GM18505 (cell line): ENCODE measurements around the gene PRSS27.

Experiments
- ATAC-seq: cut with Tn5 transposase; IDR thresholded peaks from one replicate; pipeline ENCODE4 v1.9.1; 2021; ENCODE audit not compliant: unreplicated experiment
- POLR2A ChIP-seq: IDR thresholded peaks from 4 replicates; pipeline ENCODE4 v1.6.1; 2011; ENCODE audit warnings: borderline replicate concordance; ENCODE audit not compliant: insufficient read depth, insufficient read length; ENCODE audit errors: extremely low read depth

The PRSS27 gene

GRCh38 chr16:2756288-2757015 lies 36.4 kb upstream of the PRSS27 start:
- no peak for ATAC-seq
- no peak for TF ChIP-seq POLR2A

- TF ChIP-seq POLR2A: no peak
- no peak for ATAC-seq
Observed at GRCh38 chr16:2755158-2755557, 35.1 kb upstream of the PRSS27 start.

GRCh38 chr16:2753733-2754020 lies 33.7 kb upstream of the PRSS27 start:
- no peak for ATAC-seq
- no peak for TF ChIP-seq POLR2A

- peak; percentile 39 for ATAC-seq
- TF ChIP-seq POLR2A: no peak
Observed at GRCh38 chr16:2752850-2753732, 33.1 kb upstream of the PRSS27 start.

GRCh38 chr16:2752035-2752849 lies 32.2 kb upstream of the PRSS27 start, which contains the start of gene SRRM2:
TSS of gene SRRM2 (plus strand) at chr16:2752638. CDS start at chr16:2756365, 3,727 bp downstream.
- ATAC-seq: peak; percentile 80
- peak; percentile 86 for TF ChIP-seq POLR2A

GRCh38 chr16:2751577-2752034 lies 31.6 kb upstream of the PRSS27 start:
- peak; percentile 29 for ATAC-seq

GRCh38 chr16:2749936-2750335 lies 29.9 kb upstream of the PRSS27 start:
- no peak for ATAC-seq
- TF ChIP-seq POLR2A: no peak

More at GRCh38 chr16:2751577-2752034, 31.6 kb upstream of the PRSS27 start:
- TF ChIP-seq POLR2A: no peak

GRCh38 chr16:2749476-2749875 lies 29.5 kb upstream of the PRSS27 start:
- no peak for TF ChIP-seq POLR2A
- no peak for ATAC-seq

GRCh38 chr16:2748757-2749455 lies 28.9 kb upstream of the PRSS27 start:
- no peak for ATAC-seq
- no peak for TF ChIP-seq POLR2A

GRCh38 chr16:2745961-2746360 lies 25.9 kb upstream of the PRSS27 start:
- no peak for ATAC-seq
- TF ChIP-seq POLR2A: no peak

GRCh38 chr16:2745116-2745890 lies 25.3 kb upstream of the PRSS27 start:
- TF ChIP-seq POLR2A: no peak

GRCh38 chr16:2744711-2745110 lies 24.7 kb upstream of the PRSS27 start:
- no peak for ATAC-seq
- TF ChIP-seq POLR2A: no peak

More at GRCh38 chr16:2745116-2745890, 25.3 kb upstream of the PRSS27 start:
- ATAC-seq: no peak
